ENCODE data around the gene UBE2E2.

- TF ChIP-seq YY1 (IDR thresholded peaks at IDR 0.05; ENCODE audit: insufficient read depth, insufficient read length) (no peak), ZNF274 (IDR thresholded peaks at IDR 0.05; ENCODE audit: low read depth, low read length) (no peak)
Measured at GRCh38 chr3:23377928-23378672, 175.0 kb downstream of the UBE2E2 start.

All from NT2/D1 (cell line).